ENCODE data around the gene C2orf76.

Gene C2orf76

GRCh38 chr2:119338826-119339561 lies 27.6 kb downstream of the C2orf76 start:
- H3K79me2 ChIP-seq (ENCODE audit: insufficient read depth, low read length) = no peaks in the 10 kb centered on the region
- peak overlapping the region; percentile 64 for H3K27ac ChIP-seq (ENCODE audit: low read length)

DNA sequence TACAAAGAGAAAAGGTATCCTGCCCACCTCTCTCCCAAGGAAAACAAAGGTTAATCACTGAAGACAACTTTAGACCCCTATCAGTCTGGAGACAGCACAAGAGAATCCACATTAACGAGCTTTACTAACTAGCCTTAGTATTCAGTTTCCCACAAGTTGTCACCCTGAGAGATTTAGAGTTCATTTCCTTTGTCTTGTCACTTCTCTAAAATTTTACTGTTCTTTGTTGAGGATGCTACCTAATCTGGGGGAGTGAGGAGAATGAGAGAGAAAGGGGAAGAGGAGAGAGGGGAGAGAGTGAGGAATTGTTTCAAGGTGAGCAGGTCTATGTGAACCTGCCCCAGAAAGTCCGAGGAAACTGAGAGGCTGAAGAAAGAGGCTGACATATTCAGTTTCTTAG lies 28.4 kb downstream of the C2orf76 start:
- Histone ChIP-seq H3K4me2 (ENCODE audit: insufficient read depth, low read length) (no peak overlapping the region), H3K27ac (ENCODE audit: low read length) (peak overlapping the region; percentile 64), H3K9me3 (ENCODE audit: insufficient read depth, low read length, severe bottlenecking) (no peaks in the 10 kb centered on the region), H2AFZ (ENCODE audit: low read depth, low read length) (peak overlapping the region; percentile 27; the same call in 1 of the 2 replicates), H3K36me3 (ENCODE audit: insufficient read depth, low read length) (no peaks in the 10 kb centered on the region), H3K4me1 (ENCODE audit: insufficient read depth, low read length) (peaks cover 17% of the 10 kb centered on the region), H3K4me3 (ENCODE audit: low read depth in 1 of 2, low read length in 2 of 2) (no peak overlapping the region), H3K27me3 (ENCODE audit: insufficient read depth, low read length, poor library complexity) (no peaks in the 10 kb centered on the region), H3K9ac (ENCODE audit: low read depth, low read length) (no peak overlapping the region), H4K20me1 (ENCODE audit: insufficient read depth, low read length) (no peaks in the 10 kb centered on the region), H3K79me2 (ENCODE audit: insufficient read depth, low read length) (no peaks in the 10 kb centered on the region)
- ATAC-seq (ENCODE audit: insufficient read depth, low read depth) (no peak), DNase-seq (no peak)
- TF ChIP-seq CTCF (IDR thresholded peaks at IDR 0.05; ENCODE audit: borderline replicate concordance, extremely low read depth, low read length, poor library complexity, severe bottlenecking) (no peak), EZH2 (IDR thresholded peaks at IDR 0.05; ENCODE audit: borderline replicate concordance, low read depth, low read length, severe bottlenecking) (no peak)

More at GRCh38 chr2:119338826-119339561, 27.6 kb downstream of the C2orf76 start:
- H2AFZ ChIP-seq (ENCODE audit: low read depth, low read length) = peak overlapping the region; percentile 27; the same call in 1 of the 2 replicates
- peak overlapping the region; percentile 45 for H3K4me2 ChIP-seq (ENCODE audit: insufficient read depth, low read length)
- no peaks in the 10 kb centered on the region for H3K36me3 ChIP-seq (ENCODE audit: insufficient read depth, low read length)
- H3K9ac ChIP-seq (ENCODE audit: low read depth, low read length) = no peak overlapping the region
- H3K27me3 ChIP-seq (ENCODE audit: insufficient read depth, low read length, poor library complexity) = no peaks in the 10 kb centered on the region
- ATAC-seq (ENCODE audit: insufficient read depth, low read depth) (peak; percentile 100), DNase-seq (peak; percentile 81)
- H3K4me1 ChIP-seq (ENCODE audit: insufficient read depth, low read length) = peaks cover 17% of the 10 kb centered on the region
- TF ChIP-seq EZH2 (IDR thresholded peaks at IDR 0.05; ENCODE audit: borderline replicate concordance, low read depth, low read length, severe bottlenecking) = no peak
- TF ChIP-seq CTCF (IDR thresholded peaks at IDR 0.05; ENCODE audit: borderline replicate concordance, extremely low read depth, low read length, poor library complexity, severe bottlenecking) = no peak
- H4K20me1 ChIP-seq (ENCODE audit: insufficient read depth, low read length) = no peaks in the 10 kb centered on the region
- no peaks in the 10 kb centered on the region for H3K9me3 ChIP-seq (ENCODE audit: insufficient read depth, low read length, severe bottlenecking)
- H3K4me3 ChIP-seq (ENCODE audit: low read depth in 1 of 2, low read length in 2 of 2) = no peak overlapping the region

DNA sequence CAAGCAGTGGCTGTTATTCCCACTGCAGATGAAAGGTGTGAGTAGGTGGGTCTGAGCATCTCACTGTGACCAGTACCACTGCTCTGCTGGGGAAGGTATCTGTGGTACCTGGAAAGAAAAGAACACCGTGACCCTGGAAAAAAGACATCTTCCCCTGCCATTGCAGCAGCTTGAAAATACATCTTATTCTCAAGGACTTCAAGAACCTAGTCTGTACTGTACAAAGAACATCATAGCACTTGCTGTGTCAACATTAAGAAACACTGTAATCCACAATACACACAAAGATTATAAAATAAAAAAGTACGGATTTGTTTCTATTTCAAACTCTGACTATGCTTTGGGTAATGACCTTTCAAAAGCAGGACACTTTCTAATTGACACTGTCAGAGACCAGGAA lies 28.9 kb downstream of the C2orf76 start:
- Histone ChIP-seq H3K4me2 (ENCODE audit: insufficient read depth, low read length) (no peak overlapping the region), H3K4me1 (ENCODE audit: insufficient read depth, low read length) (peaks cover 17% of the 10 kb centered on the region), H3K79me2 (ENCODE audit: insufficient read depth, low read length) (no peaks in the 10 kb centered on the region), H3K9me3 (ENCODE audit: insufficient read depth, low read length, severe bottlenecking) (no peaks in the 10 kb centered on the region), H3K9ac (ENCODE audit: low read depth, low read length) (no peak overlapping the region), H2AFZ (ENCODE audit: low read depth, low read length) (no peak overlapping the region), H4K20me1 (ENCODE audit: insufficient read depth, low read length) (no peaks in the 10 kb centered on the region), H3K27me3 (ENCODE audit: insufficient read depth, low read length, poor library complexity) (no peaks in the 10 kb centered on the region), H3K27ac (ENCODE audit: low read length) (no peak overlapping the region), H3K4me3 (ENCODE audit: low read depth in 1 of 2, low read length in 2 of 2) (no peak overlapping the region), H3K36me3 (ENCODE audit: insufficient read depth, low read length) (no peaks in the 10 kb centered on the region)
- TF ChIP-seq EZH2 (IDR thresholded peaks at IDR 0.05; ENCODE audit: borderline replicate concordance, low read depth, low read length, severe bottlenecking) (no peak), CTCF (IDR thresholded peaks at IDR 0.05; ENCODE audit: borderline replicate concordance, extremely low read depth, low read length, poor library complexity, severe bottlenecking) (no peak)
- DNase-seq (no peak), ATAC-seq (ENCODE audit: insufficient read depth, low read depth) (no peak)
